Loucy (cell line): ENCODE results near the gene CADM1.

Experiments
- CTCF ChIP-seq: fragments of 200-600 bp; sonication (generic); conservative IDR thresholded peaks from 2 replicates; pipeline ENCODE4 v1.5.1; 2014; ENCODE audit warnings: mild to moderate bottlenecking, antibody characterized with exemption, low read length
- EZH2phosphoT487 ChIP-seq: fragments of 200-600 bp; IDR thresholded peaks from 2 replicates; pipeline ENCODE4 v1.6.1; 2018; ENCODE audit warnings: antibody characterized with exemption, mild to moderate bottlenecking, moderate library complexity, borderline replicate concordance

DNA sequence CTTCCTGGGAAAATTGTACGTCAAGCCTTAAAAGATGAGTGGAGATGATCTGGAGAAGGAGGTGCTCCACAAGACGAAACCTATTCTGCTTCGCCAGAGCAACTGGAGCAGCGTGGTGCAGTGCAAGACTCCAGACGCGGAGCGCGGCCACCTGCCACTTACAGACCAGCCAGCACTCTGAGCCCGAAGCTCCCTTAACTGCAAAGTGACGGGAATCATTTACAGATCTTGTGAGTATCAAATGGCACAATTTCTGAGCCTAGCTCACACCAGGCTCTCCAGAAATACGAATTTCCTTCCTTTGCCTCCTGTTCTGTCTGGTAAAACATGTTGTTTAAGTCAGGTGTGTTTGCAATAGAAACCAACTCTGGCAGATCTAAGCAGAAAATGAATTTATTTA is 369.3 kb downstream of the CADM1 start:
- TF ChIP-seq CTCF (no peak), EZH2phosphoT487 (no peak)
